ENCODE data around the gene ROBO4.

The ROBO4 gene

GRCh38 chr11:124900464-124900863, 2.8 kb upstream of the ROBO4 start:
- Histone ChIP-seq H3K27me3 (ENCODE audit: control insufficient read depth, low read length) (peaks cover 34% of the 10 kb centered on the region), H3K9me2 (replicated peaks; ENCODE audit: control insufficient read depth, low read length) (no peaks in the 10 kb centered on the region), H3K27ac (ENCODE audit: low read depth, low read length) (no peak overlapping the region), H3K9me3 (ENCODE audit: control insufficient read depth, insufficient read depth, low read length) (no peaks in the 10 kb centered on the region), H3K4me3 (ENCODE audit: low read length) (no peak overlapping the region), H3K4me2 (ENCODE audit: low read length) (no peak overlapping the region), H3K36me3 (ENCODE audit: control insufficient read depth, low read length) (no peaks in the 10 kb centered on the region), H4K20me1 (ENCODE audit: control insufficient read depth, insufficient read depth, low read depth, low read length) (no peaks in the 10 kb centered on the region), H3K79me2 (ENCODE audit: control insufficient read depth, low read length) (no peaks in the 10 kb centered on the region), H3F3A (ENCODE audit: control insufficient read depth, insufficient read depth) (no peaks in the 10 kb centered on the region), H3K4me1 (ENCODE audit: control insufficient read depth, low read length) (no peaks in the 10 kb centered on the region)
- TF ChIP-seq EZH2phosphoT487 (IDR thresholded peaks at IDR 0.05; ENCODE audit: borderline replicate concordance, low read length) (no peak), CTCF (IDR thresholded peaks at IDR 0.05; ENCODE audit: low read depth, low read length, poor library complexity, severe bottlenecking) (no peak)

- no peaks in the 10 kb centered on the region for H3K4me1 ChIP-seq (ENCODE audit: control insufficient read depth, low read length)
- H3K4me3 ChIP-seq (ENCODE audit: low read length), result no peak overlapping the region
- no peaks in the 10 kb centered on the region for H3K79me2 ChIP-seq (ENCODE audit: control insufficient read depth, low read length)
- H3K36me3 ChIP-seq (ENCODE audit: control insufficient read depth, low read length), result no peaks in the 10 kb centered on the region
- H3K9me2 ChIP-seq (replicated peaks; ENCODE audit: control insufficient read depth, low read length), result no peaks in the 10 kb centered on the region
- H3F3A ChIP-seq (ENCODE audit: control insufficient read depth, insufficient read depth), result no peaks in the 10 kb centered on the region
- H3K4me2 ChIP-seq (ENCODE audit: low read length), result no peak overlapping the region
- no peak for TF ChIP-seq EZH2phosphoT487 (IDR thresholded peaks at IDR 0.05; ENCODE audit: borderline replicate concordance, low read length)
- TF ChIP-seq CTCF (IDR thresholded peaks at IDR 0.05; ENCODE audit: low read depth, low read length, poor library complexity, severe bottlenecking), result no peak
- H4K20me1 ChIP-seq (ENCODE audit: control insufficient read depth, insufficient read depth, low read depth, low read length), result no peaks in the 10 kb centered on the region
- H3K27ac ChIP-seq (ENCODE audit: low read depth, low read length), result no peak overlapping the region
- H3K9me3 ChIP-seq (ENCODE audit: control insufficient read depth, insufficient read depth, low read length), result no peaks in the 10 kb centered on the region
- peaks cover 34% of the 10 kb centered on the region for H3K27me3 ChIP-seq (ENCODE audit: control insufficient read depth, low read length)
Observed at GRCh38 chr11:124899383-124900145, 1.9 kb upstream of the ROBO4 start.

GRCh38 chr11:124898711-124899110, 1.0 kb upstream of the ROBO4 start:
- H3K4me1 ChIP-seq (ENCODE audit: control insufficient read depth, low read length), result no peaks in the 10 kb centered on the region
- TF ChIP-seq EZH2phosphoT487 (IDR thresholded peaks at IDR 0.05; ENCODE audit: borderline replicate concordance, low read length) (no peak), CTCF (IDR thresholded peaks at IDR 0.05; ENCODE audit: low read depth, low read length, poor library complexity, severe bottlenecking) (no peak)
- H3K27ac ChIP-seq (ENCODE audit: low read depth, low read length), result no peak overlapping the region

More at GRCh38 chr11:124898711-124899110, 1.0 kb upstream of the ROBO4 start:
- Histone ChIP-seq H3K4me3 (ENCODE audit: low read length) (no peak overlapping the region), H3K4me2 (ENCODE audit: low read length) (no peak overlapping the region), H3K36me3 (ENCODE audit: control insufficient read depth, low read length) (no peaks in the 10 kb centered on the region), H3K79me2 (ENCODE audit: control insufficient read depth, low read length) (no peaks in the 10 kb centered on the region), H3K27me3 (ENCODE audit: control insufficient read depth, low read length) (peaks cover 31% of the 10 kb centered on the region), H3F3A (ENCODE audit: control insufficient read depth, insufficient read depth) (no peaks in the 10 kb centered on the region), H3K9me3 (ENCODE audit: control insufficient read depth, insufficient read depth, low read length) (no peaks in the 10 kb centered on the region), H3K9me2 (replicated peaks; ENCODE audit: control insufficient read depth, low read length) (no peaks in the 10 kb centered on the region), H4K20me1 (ENCODE audit: control insufficient read depth, insufficient read depth, low read depth, low read length) (no peaks in the 10 kb centered on the region)
